ENCODE measurements around the gene ACVR2A.

Gene ACVR2A

GRCh38 chr2:147855316-147855715 is 10.5 kb downstream of the ACVR2A start:
- no peak for DNase-seq (ENCODE audit: low read depth, low spot score)

- DNase-seq (ENCODE audit: low read depth, low spot score): no peak
Observed at GRCh38 chr2:147855977-147856376, 11.1 kb downstream of the ACVR2A start.

- no peak for DNase-seq (ENCODE audit: low read depth, low spot score)
Observed at GRCh38 chr2:147860009-147860408, 15.2 kb downstream of the ACVR2A start.

GRCh38 chr2:147862859-147863516 is 18.2 kb downstream of the ACVR2A start:
- DNase-seq (ENCODE audit: low read depth, low spot score): no peak

- no peak for DNase-seq (ENCODE audit: low read depth, low spot score)
Observed at GRCh38 chr2:147863835-147864234, 19.0 kb downstream of the ACVR2A start.

- no peak for DNase-seq (ENCODE audit: low read depth, low spot score)
Observed at GRCh38 chr2:147865560-147865959, 20.7 kb downstream of the ACVR2A start.

GRCh38 chr2:147867050-147867449 is 22.2 kb downstream of the ACVR2A start:
- DNase-seq (ENCODE audit: low read depth, low spot score): no peak

GRCh38 chr2:147869934-147870333 is 25.1 kb downstream of the ACVR2A start:
- DNase-seq (ENCODE audit: low read depth, low spot score): no peak

GRCh38 chr2:147872967-147873366 is 28.1 kb downstream of the ACVR2A start:
- DNase-seq (ENCODE audit: low read depth, low spot score): no peak

- no peak for DNase-seq (ENCODE audit: low read depth, low spot score)
Observed at GRCh38 chr2:147873859-147874483, 29.1 kb downstream of the ACVR2A start.

- DNase-seq (ENCODE audit: low read depth, low spot score): no peak
Observed at GRCh38 chr2:147879846-147880245, 35.0 kb downstream of the ACVR2A start.

- no peak for DNase-seq (ENCODE audit: low read depth, low spot score)
Observed at GRCh38 chr2:147882631-147883030, 37.8 kb downstream of the ACVR2A start.

- no peak for DNase-seq (ENCODE audit: low read depth, low spot score)
Observed at GRCh38 chr2:147884830-147885229, 40.0 kb downstream of the ACVR2A start.

GRCh38 chr2:147886136-147886535 is 41.3 kb downstream of the ACVR2A start:
- DNase-seq (ENCODE audit: low read depth, low spot score): no peak

- DNase-seq (ENCODE audit: low read depth, low spot score): no peak
Observed at GRCh38 chr2:147888680-147889079, 43.9 kb downstream of the ACVR2A start.

- no peak for DNase-seq (ENCODE audit: low read depth, low spot score)
Observed at GRCh38 chr2:147904051-147904450, 59.2 kb downstream of the ACVR2A start.

- DNase-seq (ENCODE audit: low read depth, low spot score): no peak
Observed at GRCh38 chr2:147909178-147909577, 64.3 kb downstream of the ACVR2A start.

- DNase-seq (ENCODE audit: low read depth, low spot score): peak; percentile 43
Observed at GRCh38 chr2:147910990-147911473, 66.2 kb downstream of the ACVR2A start.

GRCh38 chr2:147913701-147914480 is 69.1 kb downstream of the ACVR2A start:
- no peak for DNase-seq (ENCODE audit: low read depth, low spot score)

- no peak for DNase-seq (ENCODE audit: low read depth, low spot score)
Observed at GRCh38 chr2:147916067-147916466, 71.2 kb downstream of the ACVR2A start.

- DNase-seq (ENCODE audit: low read depth, low spot score): no peak
Observed at GRCh38 chr2:147916723-147917122, 71.9 kb downstream of the ACVR2A start.

GRCh38 chr2:147917161-147917560 is 72.3 kb downstream of the ACVR2A start:
- DNase-seq (ENCODE audit: low read depth, low spot score): no peak

GRCh38 chr2:147923846-147924245 is 79.0 kb downstream of the ACVR2A start:
- DNase-seq (ENCODE audit: low read depth, low spot score): no peak
